Measurements from ENCODE around the gene ZBTB26.

The ZBTB26 gene

GRCh38 chr9:122944960-122945888 is 13.9 kb upstream of the ZBTB26 start:
- H3K9me3 ChIP-seq (ENCODE audit: control insufficient read depth, low read length) = no peaks in the 10 kb centered on the region
- 90 to 100% methylated on average over 1 to 2 of the region's 4 CpGs for WGBS, 2 experiments (ENCODE audit: insufficient coverage in 2 of 2)
- no peak overlapping the region for H3K4me3 ChIP-seq (ENCODE audit: extremely low read depth, insufficient read depth, low read length, poor library complexity, severe bottlenecking)
- peaks cover 3% of the 10 kb centered on the region for H3K4me1 ChIP-seq (ENCODE audit: control insufficient read depth, insufficient read depth, low read length, poor library complexity, severe bottlenecking)
- H3K27ac ChIP-seq (ENCODE audit: low read depth, low read length, severe bottlenecking) = no peak overlapping the region
- peaks cover 8% of the 10 kb centered on the region for H3K36me3 ChIP-seq (ENCODE audit: control insufficient read depth, insufficient read depth, low read length)

DNA sequence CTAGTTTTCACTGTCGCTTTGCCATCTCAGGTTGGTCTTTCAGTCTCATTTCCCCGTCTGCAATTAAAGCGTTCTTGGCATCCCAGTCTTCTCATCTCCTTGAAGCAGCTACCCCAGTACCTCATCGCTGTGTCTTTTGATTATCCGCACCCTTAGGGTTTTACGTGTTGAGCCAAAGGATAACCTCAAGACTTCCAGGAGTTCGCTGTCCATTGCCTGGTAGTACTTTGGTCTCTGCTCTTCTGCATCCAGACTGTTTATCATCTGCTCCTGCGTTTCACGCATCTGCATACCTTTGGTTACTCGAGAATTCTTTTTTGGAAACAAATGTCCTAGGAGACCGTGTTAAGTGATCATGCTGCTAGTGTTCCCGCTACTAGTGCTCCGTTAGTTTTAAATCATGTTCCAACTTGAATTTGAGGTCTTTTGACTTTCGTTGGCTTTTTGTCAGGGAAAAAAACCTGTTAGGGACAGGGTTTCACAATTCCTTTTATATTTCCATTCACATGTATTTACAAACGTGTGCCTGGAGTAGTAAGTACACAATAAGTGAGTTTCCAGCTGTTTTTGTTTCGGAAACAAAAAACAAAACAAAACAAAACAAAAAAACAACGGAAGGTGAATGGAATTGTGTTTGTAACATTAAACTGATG is 10.4 kb upstream of the ZBTB26 start:
- H3K36me3 ChIP-seq (ENCODE audit: control insufficient read depth, insufficient read depth, low read length) = peaks cover 23% of the 10 kb centered on the region
- H3K4me1 ChIP-seq (ENCODE audit: control insufficient read depth, insufficient read depth, low read length, poor library complexity, severe bottlenecking) = peaks cover 6% of the 10 kb centered on the region
- WGBS, 2 experiments (ENCODE audit: insufficient coverage in 2 of 2) = 9 to 12% methylated on average over 13 to 14 of the region's 17 CpGs
- H3K27ac ChIP-seq (ENCODE audit: low read depth, low read length, severe bottlenecking) = peak overlapping the region; percentile 92
- H3K4me3 ChIP-seq (ENCODE audit: extremely low read depth, insufficient read depth, low read length, poor library complexity, severe bottlenecking) = peak overlapping the region; percentile 81
- no peaks in the 10 kb centered on the region for H3K9me3 ChIP-seq (ENCODE audit: control insufficient read depth, low read length)

DNA sequence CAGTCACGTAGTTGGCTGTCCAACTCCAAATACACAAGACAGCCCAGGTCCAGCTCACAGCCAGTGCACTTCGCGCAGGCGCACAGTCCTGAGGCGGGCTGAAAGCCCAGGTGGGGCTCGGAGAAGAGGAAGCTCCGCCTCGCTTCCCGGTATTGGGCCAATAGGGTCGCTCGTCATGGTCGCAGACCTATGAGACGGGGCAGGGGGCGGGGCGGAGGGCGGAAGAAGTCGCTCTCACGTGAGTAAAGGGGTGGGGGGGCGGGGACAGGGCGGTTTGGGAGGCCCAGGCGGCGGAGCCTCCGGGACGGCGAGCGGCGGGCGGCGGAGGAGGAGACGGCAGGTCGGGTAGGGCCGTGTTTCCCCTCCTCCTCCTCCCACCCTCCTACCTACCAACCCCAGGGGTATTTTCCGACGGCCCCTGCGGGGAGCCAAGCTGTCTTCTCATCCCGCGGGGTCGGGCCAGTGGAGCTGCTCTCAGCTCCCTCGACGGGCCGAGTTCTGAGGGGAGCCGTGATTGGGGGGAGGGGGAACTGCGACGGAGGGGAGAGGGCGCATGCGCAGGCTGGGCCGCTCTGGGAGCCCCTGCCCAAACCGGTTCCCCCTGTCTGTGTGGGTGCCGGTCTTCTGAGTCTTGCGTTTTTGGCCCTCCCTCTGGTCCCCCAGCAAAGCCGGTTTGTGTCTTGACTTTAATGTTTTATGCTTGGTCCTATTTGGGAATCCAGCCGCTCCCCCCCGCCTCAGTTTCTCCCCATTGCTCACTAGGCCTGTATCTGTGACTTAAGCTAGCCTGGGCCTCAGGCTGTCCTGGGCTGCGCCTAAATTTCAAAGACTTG is 9.7 kb upstream of the ZBTB26 start, which contains the start of gene RABGAP1:
Gene RABGAP1 (plus strand): TSS at position 272 of the 833 bp plus-strand sequence. CDS start 16,040 bp downstream, outside the sequence.
- Histone ChIP-seq H3K36me3 (ENCODE audit: control insufficient read depth, insufficient read depth, low read length) (peaks cover 30% of the 10 kb centered on the region), H3K9me3 (ENCODE audit: control insufficient read depth, low read length) (no peaks in the 10 kb centered on the region), H3K4me3 (ENCODE audit: extremely low read depth, insufficient read depth, low read length, poor library complexity, severe bottlenecking) (peak within 1 kb of the TSS; percentile 81), H3K4me1 (ENCODE audit: control insufficient read depth, insufficient read depth, low read length, poor library complexity, severe bottlenecking) (peaks cover 6% of the 10 kb centered on the region), H3K27ac (ENCODE audit: low read depth, low read length, severe bottlenecking) (peak within 1 kb of the TSS; percentile 92)
- 0 to 1% methylated on average over 9 to 15 of the region's 54 CpGs for WGBS, 2 experiments (ENCODE audit: insufficient coverage in 2 of 2)

DNA sequence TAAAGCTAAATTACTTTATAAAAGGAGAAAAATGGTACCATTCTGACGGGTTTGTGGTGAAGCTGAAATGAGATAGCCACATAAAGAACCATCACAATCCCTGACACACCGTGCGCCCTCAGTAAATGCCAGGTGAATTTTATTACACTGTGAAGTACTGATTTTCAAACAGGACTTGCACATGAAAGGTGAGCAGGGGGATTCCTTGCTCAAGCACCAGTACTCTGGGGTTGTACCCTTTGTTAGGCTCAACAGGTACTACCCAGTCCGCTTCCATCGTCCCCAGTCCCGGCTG is 9.1 kb upstream of the ZBTB26 start:
- Histone ChIP-seq H3K27ac (ENCODE audit: low read depth, low read length, severe bottlenecking) (peak overlapping the region; percentile 62), H3K36me3 (ENCODE audit: control insufficient read depth, insufficient read depth, low read length) (peaks cover 30% of the 10 kb centered on the region), H3K4me1 (ENCODE audit: control insufficient read depth, insufficient read depth, low read length, poor library complexity, severe bottlenecking) (peaks cover 6% of the 10 kb centered on the region), H3K4me3 (ENCODE audit: extremely low read depth, insufficient read depth, low read length, poor library complexity, severe bottlenecking) (peak overlapping the region; percentile 81), H3K9me3 (ENCODE audit: control insufficient read depth, low read length) (no peaks in the 10 kb centered on the region)
- WGBS, 2 experiments (ENCODE audit: insufficient coverage in 2 of 2) = 60 to 90% methylated on average over 2 to 3 of the region's 6 CpGs

- Histone ChIP-seq H3K4me3 (ENCODE audit: extremely low read depth, insufficient read depth, low read length, poor library complexity, severe bottlenecking) (no peak overlapping the region), H3K27ac (ENCODE audit: low read depth, low read length, severe bottlenecking) (no peak overlapping the region), H3K4me1 (ENCODE audit: control insufficient read depth, insufficient read depth, low read length, poor library complexity, severe bottlenecking) (peaks cover 6% of the 10 kb centered on the region), H3K36me3 (ENCODE audit: control insufficient read depth, insufficient read depth, low read length) (peaks cover 29% of the 10 kb centered on the region), H3K9me3 (ENCODE audit: control insufficient read depth, low read length) (no peaks in the 10 kb centered on the region)
- WGBS, 2 experiments (ENCODE audit: insufficient coverage in 2 of 2) = 100% methylated on average over 2 of the region's 4 CpGs; no CpG with 5 or more reads in 1 of the 2 experiments
Observed at GRCh38 chr9:122939601-122940000, 8.3 kb upstream of the ZBTB26 start.

GRCh38 chr9:122936883-122937282 is 5.6 kb upstream of the ZBTB26 start:
- peaks cover 26% of the 10 kb centered on the region for H3K36me3 ChIP-seq (ENCODE audit: control insufficient read depth, insufficient read depth, low read length)
- no CpG with 5 or more reads among the region's 1 CpG for WGBS, 2 experiments (ENCODE audit: insufficient coverage in 2 of 2)
- H3K4me1 ChIP-seq (ENCODE audit: control insufficient read depth, insufficient read depth, low read length, poor library complexity, severe bottlenecking) = peaks cover 6% of the 10 kb centered on the region
- no peak overlapping the region for H3K4me3 ChIP-seq (ENCODE audit: extremely low read depth, insufficient read depth, low read length, poor library complexity, severe bottlenecking)
- H3K9me3 ChIP-seq (ENCODE audit: control insufficient read depth, low read length) = no peaks in the 10 kb centered on the region
- H3K27ac ChIP-seq (ENCODE audit: low read depth, low read length, severe bottlenecking) = no peak overlapping the region

DNA sequence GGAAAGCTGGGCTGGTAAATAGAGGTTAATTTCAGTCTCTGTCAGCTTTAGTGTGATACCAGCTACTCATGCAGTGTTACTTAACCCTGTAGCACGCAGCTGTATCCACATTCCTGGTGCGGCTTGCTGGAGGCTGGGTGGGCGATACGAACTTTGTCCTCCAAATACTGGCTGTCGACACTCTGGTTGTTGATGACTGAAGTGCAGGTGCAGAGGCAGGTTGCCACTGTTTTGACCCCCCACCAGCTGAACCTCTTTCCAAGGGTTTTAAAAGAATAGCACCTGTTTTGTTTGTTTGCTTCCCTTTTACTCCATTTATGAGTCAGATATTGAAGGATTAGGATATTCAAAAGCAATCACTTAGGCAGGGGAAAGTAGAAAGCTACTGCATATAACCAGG is 5.2 kb upstream of the ZBTB26 start:
- Histone ChIP-seq H3K36me3 (ENCODE audit: control insufficient read depth, insufficient read depth, low read length) (peaks cover 26% of the 10 kb centered on the region), H3K27ac (ENCODE audit: low read depth, low read length, severe bottlenecking) (no peak overlapping the region), H3K9me3 (ENCODE audit: control insufficient read depth, low read length) (no peaks in the 10 kb centered on the region), H3K4me3 (ENCODE audit: extremely low read depth, insufficient read depth, low read length, poor library complexity, severe bottlenecking) (no peak overlapping the region), H3K4me1 (ENCODE audit: control insufficient read depth, insufficient read depth, low read length, poor library complexity, severe bottlenecking) (peaks cover 6% of the 10 kb centered on the region)
- WGBS, 2 experiments (ENCODE audit: insufficient coverage in 2 of 2) = 96 to 98% methylated on average over 5 of the region's 5 CpGs

DNA sequence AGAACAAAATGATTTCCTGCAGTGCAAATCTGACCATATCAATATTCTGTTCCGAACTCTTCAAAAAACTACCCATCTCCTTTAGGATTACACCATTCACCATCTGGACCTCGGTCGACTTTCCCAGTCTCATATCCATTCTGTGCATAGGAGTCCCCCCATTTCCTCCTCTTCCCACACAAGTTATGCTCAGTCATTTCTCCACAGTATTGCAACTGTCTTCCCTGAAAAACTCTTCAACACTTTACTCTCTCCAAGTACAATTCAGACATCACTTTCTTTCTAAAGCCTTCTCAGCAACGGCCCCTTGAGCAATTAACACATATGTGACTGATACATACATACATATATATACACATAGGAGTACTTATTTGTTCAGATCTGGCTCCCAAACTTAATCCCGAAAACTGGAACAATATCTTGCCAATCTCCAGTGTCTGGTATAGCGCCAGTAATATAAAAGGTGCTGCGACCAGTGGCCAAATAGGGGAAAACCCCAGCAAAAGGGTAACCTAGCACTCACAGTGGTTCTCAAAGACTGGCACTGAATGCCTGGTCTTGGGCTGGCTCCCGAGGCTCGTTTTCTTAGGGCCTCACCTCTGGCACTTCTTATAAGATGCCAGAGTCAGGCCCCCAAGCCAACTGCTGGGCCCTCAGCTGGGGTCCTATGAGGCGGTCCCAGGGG is 629 bp downstream of the ZBTB26 start:
- H3K36me3 ChIP-seq (ENCODE audit: control insufficient read depth, insufficient read depth, low read length) = peaks cover 9% of the 10 kb centered on the region
- peak overlapping the region; percentile 81 for H3K27ac ChIP-seq (ENCODE audit: low read depth, low read length, severe bottlenecking)
- peaks cover 4% of the 10 kb centered on the region for H3K4me1 ChIP-seq (ENCODE audit: control insufficient read depth, insufficient read depth, low read length, poor library complexity, severe bottlenecking)
- H3K9me3 ChIP-seq (ENCODE audit: control insufficient read depth, low read length) = no peaks in the 10 kb centered on the region
- H3K4me3 ChIP-seq (ENCODE audit: extremely low read depth, insufficient read depth, low read length, poor library complexity, severe bottlenecking) = peak overlapping the region; percentile 95
- 33% methylated on average over 8 to 9 of the region's 10 CpGs for WGBS, 2 experiments (ENCODE audit: insufficient coverage in 2 of 2)

GRCh38 chr9:122929796-122930354 is 1.4 kb downstream of the ZBTB26 start:
- WGBS, 2 experiments (ENCODE audit: insufficient coverage in 2 of 2) = 76 to 100% methylated on average over 1 of the region's 1 CpG
- peaks cover 12% of the 10 kb centered on the region for H3K36me3 ChIP-seq (ENCODE audit: control insufficient read depth, insufficient read depth, low read length)
- H3K27ac ChIP-seq (ENCODE audit: low read depth, low read length, severe bottlenecking) = no peak overlapping the region
- H3K4me3 ChIP-seq (ENCODE audit: extremely low read depth, insufficient read depth, low read length, poor library complexity, severe bottlenecking) = peak overlapping the region; percentile 95
- H3K4me1 ChIP-seq (ENCODE audit: control insufficient read depth, insufficient read depth, low read length, poor library complexity, severe bottlenecking) = peaks cover 4% of the 10 kb centered on the region
- H3K9me3 ChIP-seq (ENCODE audit: control insufficient read depth, low read length) = no peaks in the 10 kb centered on the region

- Histone ChIP-seq H3K27ac (ENCODE audit: low read depth, low read length, severe bottlenecking) (no peak overlapping the region), H3K4me3 (ENCODE audit: extremely low read depth, insufficient read depth, low read length, poor library complexity, severe bottlenecking) (no peak overlapping the region), H3K9me3 (ENCODE audit: control insufficient read depth, low read length) (no peaks in the 10 kb centered on the region), H3K4me1 (ENCODE audit: control insufficient read depth, insufficient read depth, low read length, poor library complexity, severe bottlenecking) (no peaks in the 10 kb centered on the region), H3K36me3 (ENCODE audit: control insufficient read depth, insufficient read depth, low read length) (peaks cover 21% of the 10 kb centered on the region)
- 100% methylated on average over 1 of the region's 3 CpGs; no CpG with 5 or more reads in 1 of the 2 experiments for whole genome bisulfite sequencing, 2 experiments (ENCODE audit: insufficient coverage in 2 of 2)
Observed at GRCh38 chr9:122923947-122924346, 7.4 kb downstream of the ZBTB26 start.

Measured in mesodermal cell (in vitro differentiated cells).